HUDEP-2 (cell line): ENCODE measurements around the gene HMG20B.

ENCODE experiments used
- DNase-seq, 76 experiments: peaks; one replicate each; lab custom pipeline; 2025; ENCODE audit not compliant: unreplicated experiment in 76 of 76; lab: John Stamatoyannopoulos, UW

Gene HMG20B

GRCh38 chr19:3604227-3604986 lies 31.7 kb downstream of the HMG20B start:
- DNase-seq: no peak

- no peak for DNase-seq
Observed at GRCh38 chr19:3604987-3605343, 32.2 kb downstream of the HMG20B start.

GRCh38 chr19:3605361-3605760 lies 32.6 kb downstream of the HMG20B start:
- no peak for DNase-seq

- no peak for DNase-seq
Observed at GRCh38 chr19:3605770-3606169, 33.0 kb downstream of the HMG20B start.

- DNase-seq: no peak
Observed at GRCh38 chr19:3606174-3606689, 33.5 kb downstream of the HMG20B start.

GRCh38 chr19:3606690-3607289 lies 34.0 kb downstream of the HMG20B start, which contains the start of gene TBXA2R:
Gene TBXA2R, minus strand, starts transcription at chr19:3606875. Its CDS starts 6,241 bp downstream, at chr19:3600634.
- peak in 33 of 76 experiments; percentile 9 to 63 (median 33) for DNase-seq

GRCh38 chr19:3607303-3608078 lies 34.7 kb downstream of the HMG20B start:
- no peak for DNase-seq

GRCh38 chr19:3608079-3608641 lies 35.4 kb downstream of the HMG20B start:
- DNase-seq: no peak

- no peak for DNase-seq
Observed at GRCh38 chr19:3608750-3609322, 36.1 kb downstream of the HMG20B start.

- no peak for DNase-seq
Observed at GRCh38 chr19:3609779-3610719, 37.3 kb downstream of the HMG20B start.

GRCh38 chr19:3610745-3611717 lies 38.3 kb downstream of the HMG20B start:
- no peak for DNase-seq

- no peak for DNase-seq
Observed at GRCh38 chr19:3611841-3612240, 39.1 kb downstream of the HMG20B start.

- no peak for DNase-seq
Observed at GRCh38 chr19:3612330-3612729, 39.6 kb downstream of the HMG20B start.

GRCh38 chr19:3612901-3613741 lies 40.4 kb downstream of the HMG20B start:
- DNase-seq: no peak

GRCh38 chr19:3613818-3614661 lies 41.3 kb downstream of the HMG20B start:
- no peak for DNase-seq

GRCh38 chr19:3614858-3615505 lies 42.2 kb downstream of the HMG20B start:
- DNase-seq: no peak
